Panc1 (cell line): ENCODE data around the gene ADCY3. TPM values are rescaled to one million over a fixed set of nuclear protein-coding genes. Genes with fewer than 3 reads are reported as not detected.

Source experiments
- ATAC-seq: fragments of 200-7000 bp; cut with Tn5 transposase; 2 replicates; pipeline ENCODE4 v1.9.1; 2020; ENCODE audit warnings: mild to moderate bottlenecking, moderate library complexity
- BruUV-seq: library from RNA; stranded (reverse); fragments of 400-500 nt; replicated peaks from 2 replicates; lab custom pipeline; 2021; lab: Mats Ljungman, UMichigan
- CTCF ChIA-PET: fragments of 300-600 bp; sonication (Branson Sonifier 250); formaldehyde crosslinking; loops from one replicate; lab custom pipeline; 2022; ENCODE audit warnings: antibody characterized with exemption; lab: Charles Lee
- POLR2A ChIA-PET: fragments of 300-600 bp; sonication (Branson Sonifier 250); formaldehyde crosslinking; loops from one replicate; lab custom pipeline; 2022; ENCODE audit warnings: antibody characterized with exemption; lab: Charles Lee
- DNase-seq: peaks from one replicate; pipeline ENCODE4 v3.0.0-alpha.2; 2010; ENCODE audit warnings: low read depth, low spot score
- H3K27ac ChIP-seq: 2 replicates; pipeline ENCODE4 v1.5.1; 2011; ENCODE audit warnings: mild to moderate bottlenecking, low read length, inconsistent platforms
- H3K27me3 ChIP-seq: fragments of 200-500 bp; sonication (Bioruptor generic); 2 replicates; pipeline ENCODE4 v1.6.0; 2014; ENCODE audit warnings: low read length, inconsistent platforms; ENCODE audit not compliant: control insufficient read depth, insufficient read depth
- H3K36me3 ChIP-seq: fragments of 200-500 bp; sonication (Bioruptor generic); 2 replicates; pipeline ENCODE4 v1.5.1; 2014; ENCODE audit warnings: inconsistent platforms, mild to moderate bottlenecking, low read length, moderate library complexity; ENCODE audit not compliant: control insufficient read depth, insufficient read depth
- H3K4me1 ChIP-seq: 2 replicates; pipeline ENCODE4 v1.5.1; 2011; ENCODE audit warnings: inconsistent platforms, mild to moderate bottlenecking, low read length, moderate library complexity; ENCODE audit not compliant: control insufficient read depth, insufficient read depth
- H3K4me3 ChIP-seq, 2 experiments: 2 replicates each; pipeline ENCODE4 v1.5.1; 2011 to 2012; ENCODE audit warnings: low read depth in 2 of 2, low read length in 2 of 2, mild to moderate bottlenecking in 2 of 2, inconsistent platforms in 1 of 2, moderate library complexity in 1 of 2
- H3K9me3 ChIP-seq: fragments of 200-500 bp; sonication (Bioruptor generic); 2 replicates; pipeline ENCODE4 v1.5.1; 2014; ENCODE audit warnings: low read depth, mild to moderate bottlenecking, inconsistent platforms, low read length, moderate library complexity; ENCODE audit not compliant: control insufficient read depth, insufficient read depth
- POLR2AphosphoS5 ChIP-seq: IDR thresholded peaks from 2 replicates; pipeline ENCODE4 v1.6.1; 2012; ENCODE audit warnings: mild to moderate bottlenecking, low read depth, low read length, moderate library complexity
- SIN3A ChIP-seq: IDR thresholded peaks from 2 replicates; pipeline ENCODE4 v1.6.1; 2012; ENCODE audit warnings: low read depth, mild to moderate bottlenecking, low read length, moderate library complexity, borderline replicate concordance; ENCODE audit not compliant: insufficient read depth
- TCF7L2 ChIP-seq: IDR thresholded peaks from 2 replicates; pipeline ENCODE4 v1.6.1; 2011; ENCODE audit warnings: mild to moderate bottlenecking, low read depth, low read length, inconsistent platforms
- in situ Hi-C: cut with HindIII; loops from 2 replicates; pipeline ENCODE4 v1.10.0; 2016; ENCODE audit warnings: low sequenced_read_pairs, low pct_unique_long_range_greater_than_20kb
- intact Hi-C: fragments of 100-400 bp; cut with micrococcal nuclease; formaldehyde crosslinking; loops from one replicate; pipeline ENCODE4 v1.10.0; 2022; ENCODE audit not compliant: unreplicated experiment
- total RNA-seq: library from RNA; stranded (reverse); gene quantifications from one replicate; pipeline ENCODE4 v1.2.1, GENCODE V29; 2021; ENCODE audit not compliant: unreplicated experiment
- TF ChIP-seq, protein P1 (sequence below), 2 experiments: IDR thresholded peaks; 2 replicates each; pipeline ENCODE4 v1.6.1; 2011 to 2012; ENCODE audit warnings: low read depth in 2 of 2, control low read depth in 1 of 2, low read length in 1 of 2, mild to moderate bottlenecking in 1 of 2, moderate library complexity in 1 of 2; ENCODE audit not compliant: insufficient read depth in 1 of 2
- TF ChIP-seq, protein P2 (sequence below): fragments of 450-650 bp; IDR thresholded peaks from 2 replicates; pipeline ENCODE4 v1.5.1; 2017; ENCODE audit warnings: mild to moderate bottlenecking

The ADCY3 gene
- total RNA-seq, 1 experiment from 2014 or later = 34.1 TPM

DNA sequence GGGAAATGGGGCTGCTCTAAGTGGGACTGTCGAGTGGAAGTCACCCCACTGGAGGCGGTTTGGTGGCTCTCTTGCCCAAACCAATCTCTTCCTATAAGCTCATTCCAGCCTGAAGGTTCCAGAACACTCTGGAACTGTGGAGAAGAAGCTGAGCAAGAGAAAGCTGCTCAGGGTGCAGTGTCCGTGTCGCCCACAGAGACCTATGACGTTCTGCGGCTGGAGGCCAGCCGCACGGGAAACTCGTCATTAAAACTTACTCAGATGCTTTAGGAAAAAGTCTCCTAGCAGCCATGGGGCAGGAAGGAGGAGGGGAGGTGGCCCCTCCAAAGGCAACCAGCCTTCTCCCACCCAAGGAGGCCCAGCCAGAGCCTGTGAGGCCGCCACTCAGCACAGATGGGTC is 41.7 kb downstream of the ADCY3 start:
- POLR2A ChIA-PET = no interaction called here
- Histone ChIP-seq H3K4me3 (no peak overlapping the region), H3K36me3 (no peaks in the 10 kb centered on the region), H3K27ac (no peak overlapping the region), H3K9me3 (no peaks in the 10 kb centered on the region), H3K4me1 (no peaks in the 10 kb centered on the region), H3K27me3 (no peaks in the 10 kb centered on the region)
- no TSS peak for BruUV-seq
- CTCF ChIA-PET = no interaction called here
- intact Hi-C loops = no loop called here
- no peak for TF ChIP-seq TCF7L2
- TF ChIP-seq, protein P1, sequence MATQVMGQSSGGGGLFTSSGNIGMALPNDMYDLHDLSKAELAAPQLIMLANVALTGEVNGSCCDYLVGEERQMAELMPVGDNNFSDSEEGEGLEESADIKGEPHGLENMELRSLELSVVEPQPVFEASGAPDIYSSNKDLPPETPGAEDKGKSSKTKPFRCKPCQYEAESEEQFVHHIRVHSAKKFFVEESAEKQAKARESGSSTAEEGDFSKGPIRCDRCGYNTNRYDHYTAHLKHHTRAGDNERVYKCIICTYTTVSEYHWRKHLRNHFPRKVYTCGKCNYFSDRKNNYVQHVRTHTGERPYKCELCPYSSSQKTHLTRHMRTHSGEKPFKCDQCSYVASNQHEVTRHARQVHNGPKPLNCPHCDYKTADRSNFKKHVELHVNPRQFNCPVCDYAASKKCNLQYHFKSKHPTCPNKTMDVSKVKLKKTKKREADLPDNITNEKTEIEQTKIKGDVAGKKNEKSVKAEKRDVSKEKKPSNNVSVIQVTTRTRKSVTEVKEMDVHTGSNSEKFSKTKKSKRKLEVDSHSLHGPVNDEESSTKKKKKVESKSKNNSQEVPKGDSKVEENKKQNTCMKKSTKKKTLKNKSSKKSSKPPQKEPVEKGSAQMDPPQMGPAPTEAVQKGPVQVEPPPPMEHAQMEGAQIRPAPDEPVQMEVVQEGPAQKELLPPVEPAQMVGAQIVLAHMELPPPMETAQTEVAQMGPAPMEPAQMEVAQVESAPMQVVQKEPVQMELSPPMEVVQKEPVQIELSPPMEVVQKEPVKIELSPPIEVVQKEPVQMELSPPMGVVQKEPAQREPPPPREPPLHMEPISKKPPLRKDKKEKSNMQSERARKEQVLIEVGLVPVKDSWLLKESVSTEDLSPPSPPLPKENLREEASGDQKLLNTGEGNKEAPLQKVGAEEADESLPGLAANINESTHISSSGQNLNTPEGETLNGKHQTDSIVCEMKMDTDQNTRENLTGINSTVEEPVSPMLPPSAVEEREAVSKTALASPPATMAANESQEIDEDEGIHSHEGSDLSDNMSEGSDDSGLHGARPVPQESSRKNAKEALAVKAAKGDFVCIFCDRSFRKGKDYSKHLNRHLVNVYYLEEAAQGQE (IDR thresholded peaks at IDR 0.05; ENCODE audit: insufficient read depth in 1 of 2, low read depth in 2 of 2, low read length in 1 of 2) = no peak
- TF ChIP-seq SIN3A = no peak
- TF ChIP-seq POLR2AphosphoS5 = no peak
- TF ChIP-seq, protein P2, sequence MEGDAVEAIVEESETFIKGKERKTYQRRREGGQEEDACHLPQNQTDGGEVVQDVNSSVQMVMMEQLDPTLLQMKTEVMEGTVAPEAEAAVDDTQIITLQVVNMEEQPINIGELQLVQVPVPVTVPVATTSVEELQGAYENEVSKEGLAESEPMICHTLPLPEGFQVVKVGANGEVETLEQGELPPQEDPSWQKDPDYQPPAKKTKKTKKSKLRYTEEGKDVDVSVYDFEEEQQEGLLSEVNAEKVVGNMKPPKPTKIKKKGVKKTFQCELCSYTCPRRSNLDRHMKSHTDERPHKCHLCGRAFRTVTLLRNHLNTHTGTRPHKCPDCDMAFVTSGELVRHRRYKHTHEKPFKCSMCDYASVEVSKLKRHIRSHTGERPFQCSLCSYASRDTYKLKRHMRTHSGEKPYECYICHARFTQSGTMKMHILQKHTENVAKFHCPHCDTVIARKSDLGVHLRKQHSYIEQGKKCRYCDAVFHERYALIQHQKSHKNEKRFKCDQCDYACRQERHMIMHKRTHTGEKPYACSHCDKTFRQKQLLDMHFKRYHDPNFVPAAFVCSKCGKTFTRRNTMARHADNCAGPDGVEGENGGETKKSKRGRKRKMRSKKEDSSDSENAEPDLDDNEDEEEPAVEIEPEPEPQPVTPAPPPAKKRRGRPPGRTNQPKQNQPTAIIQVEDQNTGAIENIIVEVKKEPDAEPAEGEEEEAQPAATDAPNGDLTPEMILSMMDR = no peak
- ATAC-seq (no peak), DNase-seq (no peak)
- in situ Hi-C loops = no loop called here

DNA sequence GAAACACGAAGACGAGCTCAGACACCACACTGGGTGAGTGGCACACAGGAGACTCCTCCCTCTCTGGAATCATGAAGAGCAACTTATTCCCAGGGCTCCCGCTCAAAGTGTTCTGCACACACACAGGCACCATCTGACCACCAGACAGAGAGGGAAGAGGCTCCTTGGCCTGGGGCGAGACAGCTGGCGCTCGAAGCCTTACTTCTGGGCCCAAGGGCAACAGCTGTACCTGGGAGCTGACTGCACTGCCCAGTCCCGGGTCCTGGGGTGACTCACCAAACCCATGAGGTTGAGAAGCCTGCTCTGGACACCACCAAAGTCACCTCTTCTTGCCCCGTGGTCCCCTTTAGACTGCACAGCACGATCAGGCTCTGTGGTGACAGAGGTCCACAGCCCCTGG is 42.4 kb downstream of the ADCY3 start:
- H3K9me3 ChIP-seq = no peaks in the 10 kb centered on the region
- in situ Hi-C loops = no loop called here
- DNase-seq (no peak), ATAC-seq (no peak)
- intact Hi-C loops = no loop called here
- no TSS peak for BruUV-seq
- TF ChIP-seq, protein P1 (IDR thresholded peaks at IDR 0.05; ENCODE audit: insufficient read depth in 1 of 2, low read depth in 2 of 2, low read length in 1 of 2) = no peak
- TF ChIP-seq SIN3A (no peak), POLR2AphosphoS5 (no peak), TCF7L2 (no peak)
- TF ChIP-seq, protein P2 = no peak
- no peaks in the 10 kb centered on the region for H3K36me3 ChIP-seq
- H3K4me3 ChIP-seq = no peak overlapping the region
- POLR2A ChIA-PET = no interaction called here
- no peak overlapping the region for H3K27ac ChIP-seq
- no peaks in the 10 kb centered on the region for H3K27me3 ChIP-seq
- H3K4me1 ChIP-seq = no peaks in the 10 kb centered on the region
- CTCF ChIA-PET = no interaction called here
